ENCODE measurements around the gene ILF2.
A peak's percentile ranks its signal among the peaks of the same experiment; 100 is the strongest.
"Not testable (repeated sequence)": the region's sequence is repeated elsewhere in the genome, so short reads cannot be mapped to it uniquely, and the experiment has no call there.

Gene ILF2

DNA sequence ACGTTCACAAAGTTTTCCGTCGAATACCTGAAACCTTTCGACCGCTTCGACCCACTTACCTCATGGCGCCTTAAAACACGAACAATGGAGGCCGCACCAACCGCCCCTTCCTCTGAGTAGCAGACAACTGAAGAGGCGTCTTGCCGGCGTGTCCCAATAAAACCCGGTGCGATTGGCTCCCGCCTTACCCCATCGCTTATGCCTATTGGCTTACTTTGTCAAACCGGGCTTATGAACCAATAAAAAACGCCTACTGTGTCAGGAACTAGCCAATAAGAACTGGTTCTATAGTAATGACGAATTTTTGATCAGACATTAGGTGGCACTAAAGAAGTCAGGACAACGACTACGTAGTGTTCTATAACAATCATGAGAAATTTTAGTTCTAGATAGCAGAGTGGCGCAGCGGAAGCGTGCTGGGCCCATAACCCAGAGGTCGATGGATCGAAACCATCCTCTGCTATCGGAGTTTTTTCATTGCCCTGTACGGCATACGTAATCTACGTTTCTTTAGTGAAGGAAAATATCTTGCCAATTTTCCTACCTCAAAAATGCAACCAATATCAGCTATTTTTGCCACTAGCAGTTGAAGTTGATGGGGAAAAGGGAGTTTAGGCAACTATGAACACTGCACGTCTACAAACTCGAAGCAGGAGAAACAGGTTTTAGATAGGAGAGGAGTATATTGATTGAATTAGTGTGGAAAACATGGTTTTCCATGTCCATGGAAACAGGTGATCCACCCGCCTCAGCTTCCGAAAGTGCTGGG, at the start of gene ILF2:
ILF2 (minus strand) TSS at position 135 of the 769 bp plus-strand sequence; CDS start at position 64, 71 bp downstream.
- peak; percentile 99 for DNase-seq

DNA sequence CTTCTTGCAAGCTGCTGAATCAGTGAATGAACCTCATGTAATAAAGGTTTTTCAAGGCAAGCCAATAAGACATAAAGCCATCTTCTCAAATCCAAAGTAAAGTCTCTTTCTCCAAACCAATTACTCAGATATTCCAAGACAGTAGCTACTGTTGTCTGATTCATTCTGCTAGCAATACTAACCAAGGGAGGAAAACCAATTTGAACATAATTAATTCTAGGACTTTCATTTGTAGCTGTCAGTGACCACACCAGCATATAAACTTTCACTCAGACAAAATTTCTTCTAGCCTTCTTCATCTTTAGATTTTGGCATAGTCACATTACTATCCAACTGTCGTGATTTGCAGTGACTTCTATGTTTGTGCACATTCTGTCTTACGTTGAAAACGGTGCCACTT, 46.5 kb upstream of the ILF2 start:
- no peak for DNase-seq

DNA sequence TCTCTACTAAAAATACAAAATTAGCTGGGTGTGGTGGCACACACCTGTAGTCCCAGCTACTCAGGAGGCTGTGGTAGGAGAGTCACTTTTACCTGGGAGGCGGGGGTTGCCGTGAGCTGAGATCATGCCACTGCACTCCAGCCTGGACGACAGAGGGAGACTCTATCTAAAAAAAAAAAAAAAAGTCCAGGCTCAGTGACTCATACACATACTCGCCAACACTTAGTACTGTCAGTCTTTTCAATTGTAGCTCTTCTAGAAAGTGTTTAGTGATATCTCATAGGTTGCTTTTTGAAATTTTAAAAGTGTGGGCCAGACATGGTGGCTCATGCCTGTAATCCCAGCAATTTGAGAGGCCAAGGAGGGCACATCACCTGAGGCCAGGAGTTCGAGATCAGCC, 45.4 kb upstream of the ILF2 start:
- DNase-seq = not testable (repeated sequence)

DNA sequence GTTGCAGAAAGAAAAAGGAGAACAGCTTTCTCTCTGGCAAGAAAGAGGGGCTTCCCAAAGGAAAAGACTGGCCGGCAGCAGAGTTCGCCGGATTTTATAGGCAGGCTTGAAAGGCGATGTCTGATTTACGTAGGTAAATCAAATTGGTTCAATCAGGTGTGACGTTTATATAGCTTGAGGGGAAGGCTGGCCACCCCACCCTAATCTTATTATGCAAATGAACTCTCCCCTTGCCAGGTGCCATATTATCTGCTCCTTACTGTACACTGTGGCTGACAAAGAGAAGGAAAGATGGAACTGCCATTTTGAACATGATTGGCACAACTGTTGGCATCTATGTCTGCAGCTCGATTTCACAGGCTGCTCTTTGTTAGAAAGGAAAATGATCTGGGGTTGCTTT, 40.2 kb upstream of the ILF2 start:
- no peak for DNase-seq

DNA sequence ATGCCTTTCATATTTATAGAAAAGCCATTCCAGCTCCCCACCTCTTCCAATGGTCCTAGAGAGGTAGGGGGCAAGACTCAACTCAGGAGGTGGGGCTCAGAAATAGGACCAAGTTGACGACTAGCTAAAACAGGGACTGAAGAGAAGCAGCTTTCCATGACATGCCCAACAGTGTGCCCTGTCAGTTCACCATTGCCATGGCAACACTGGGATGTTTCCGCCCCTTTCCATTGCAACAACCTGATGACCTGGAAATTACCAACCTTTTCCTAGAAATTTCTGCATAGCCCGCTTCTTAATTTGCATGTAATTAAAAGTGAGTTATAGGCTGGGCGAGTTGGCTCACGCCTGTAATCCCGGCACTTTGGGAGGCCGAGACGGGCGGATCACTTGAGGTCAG, 34.7 kb upstream of the ILF2 start:
- no peak for DNase-seq

DNA sequence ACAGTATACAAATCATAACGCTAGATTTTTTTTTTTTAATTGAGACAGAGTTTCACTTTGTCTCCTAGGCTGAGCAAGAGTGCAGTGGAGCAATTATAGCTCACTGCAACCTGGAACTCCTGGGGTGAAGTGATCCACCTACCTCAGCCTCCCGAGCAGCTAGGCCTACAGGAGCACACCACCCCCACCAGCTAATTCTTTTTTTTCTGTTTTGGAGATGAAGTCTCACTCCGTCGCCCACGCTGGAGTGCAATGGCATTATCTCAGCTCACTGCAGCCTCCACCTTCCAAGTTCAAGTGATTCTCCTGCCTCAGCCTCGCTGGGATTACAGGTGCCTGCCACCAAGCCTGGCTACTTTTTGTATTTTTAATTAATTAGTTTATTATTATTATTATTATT, 29.0 kb upstream of the ILF2 start:
- no peak for DNase-seq

DNA sequence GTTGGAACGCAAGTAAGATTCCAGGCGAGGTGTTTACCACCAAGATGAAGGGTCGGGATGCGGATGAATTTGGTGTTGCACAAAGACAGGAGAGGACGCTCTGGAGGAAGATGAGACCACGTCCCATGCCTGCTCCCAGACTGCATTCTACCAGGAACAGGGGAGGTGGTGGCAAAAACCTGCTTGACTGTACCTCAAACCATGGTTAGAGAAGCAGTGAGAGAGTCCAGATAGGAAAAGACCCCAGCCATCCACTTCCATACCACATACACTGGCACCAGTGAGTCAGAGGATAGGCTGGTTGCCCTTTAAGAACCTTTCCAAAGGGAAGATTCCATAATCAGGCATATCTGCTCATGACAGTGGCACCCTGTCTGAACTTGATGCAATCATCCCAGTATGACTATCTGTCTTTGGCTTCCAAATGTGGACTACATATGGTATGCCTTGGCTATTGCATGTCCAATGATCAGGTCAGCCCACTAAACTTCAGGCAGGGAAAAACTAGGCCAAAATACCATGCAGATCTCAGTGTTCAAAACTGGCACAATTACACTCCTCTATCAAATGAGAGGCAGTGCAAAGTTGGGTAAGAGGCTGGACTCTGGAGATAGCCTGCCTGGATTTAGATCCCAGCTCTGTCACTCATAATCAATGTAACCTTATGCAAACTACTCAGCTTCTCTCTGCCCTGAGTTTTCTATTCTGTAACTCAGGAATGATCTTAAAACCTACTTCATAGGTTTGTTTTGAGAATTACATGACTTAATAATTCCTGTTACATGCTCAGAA, 28.3 kb upstream of the ILF2 start:
- no peak for DNase-seq

DNA sequence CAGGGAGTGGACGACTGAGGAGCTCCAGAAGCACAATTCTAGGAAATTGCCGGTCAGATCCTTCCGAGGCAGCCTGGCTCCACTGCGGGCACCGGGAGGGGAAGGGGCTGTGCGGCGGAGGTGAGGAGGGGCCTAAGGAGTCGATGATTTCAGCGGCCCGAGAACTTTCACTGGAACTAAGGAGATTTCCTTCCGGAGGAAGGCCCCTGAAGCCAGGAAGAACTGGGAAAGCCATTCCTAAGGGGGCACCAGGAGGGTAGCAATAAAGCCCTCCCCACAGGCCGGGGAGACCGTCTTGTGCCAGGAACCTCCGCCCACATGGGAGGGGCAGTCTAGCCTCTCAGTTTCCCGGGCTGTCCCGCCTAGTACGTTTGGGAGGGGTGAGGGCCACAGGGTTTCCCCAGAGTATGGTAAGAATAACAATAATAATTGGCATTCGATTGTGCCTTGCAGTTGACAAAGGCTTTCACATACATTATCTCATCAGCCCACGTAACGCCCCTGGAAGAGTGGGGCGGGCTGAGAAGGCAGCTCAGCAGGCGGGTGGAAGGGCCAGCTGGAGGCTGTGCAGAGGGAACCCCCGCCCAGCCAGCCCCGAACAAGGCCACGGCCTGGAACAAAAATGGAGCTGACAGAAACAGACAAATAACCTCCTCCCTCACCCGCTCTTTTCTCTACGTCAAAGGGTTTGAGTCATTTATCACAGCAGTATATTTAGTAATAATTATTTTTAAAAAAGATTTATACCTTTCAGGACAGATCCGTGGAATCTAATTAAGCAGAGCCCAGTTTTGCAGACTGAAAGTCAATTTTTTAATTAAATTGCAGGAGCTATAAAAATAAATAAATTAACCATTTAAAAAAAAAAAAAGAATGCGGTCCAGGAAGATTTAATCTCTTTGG, 27.5 kb upstream of the ILF2 start:
- peak; percentile 80 for DNase-seq

DNA sequence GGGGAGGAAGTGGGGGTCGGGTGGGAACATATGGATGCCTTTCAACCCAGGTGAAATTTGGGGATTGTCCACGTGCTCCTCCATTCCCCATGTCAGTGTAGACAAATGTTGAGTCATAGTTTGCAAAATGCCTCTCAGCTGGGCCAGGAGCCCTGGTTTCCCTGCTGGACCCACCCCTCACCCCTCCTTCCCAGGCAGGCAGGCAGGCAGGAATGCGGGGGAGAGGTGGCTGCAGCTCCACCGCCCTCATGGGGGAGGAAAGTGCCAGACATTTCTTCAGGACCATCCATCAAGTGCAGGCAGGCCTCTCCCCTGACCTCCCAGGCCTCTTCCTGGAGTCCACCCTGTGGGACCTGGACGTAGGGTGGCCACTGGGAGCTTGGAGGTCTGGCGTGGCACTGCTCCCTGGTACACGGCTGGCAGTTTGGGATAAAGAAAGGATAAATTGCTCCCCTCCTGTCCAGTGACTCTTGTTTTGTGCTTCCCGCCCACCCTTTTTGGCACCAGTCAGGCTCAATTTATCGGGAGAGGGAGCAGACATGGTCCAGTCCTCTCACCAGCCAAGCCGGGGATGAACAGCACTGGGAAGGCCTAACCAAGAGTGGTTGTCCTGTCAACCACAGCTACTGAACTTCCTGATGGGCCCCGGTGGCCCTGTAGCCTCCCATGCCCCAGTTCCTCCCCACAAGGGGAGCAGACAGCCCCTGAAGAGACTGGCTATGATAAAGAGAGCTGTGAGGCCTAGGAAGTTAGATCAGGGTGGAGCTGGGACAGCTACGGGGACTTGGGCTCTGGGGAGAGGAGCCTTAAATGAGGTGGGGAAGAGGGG, 26.6 kb upstream of the ILF2 start:
- peak; percentile 36 for DNase-seq

DNA sequence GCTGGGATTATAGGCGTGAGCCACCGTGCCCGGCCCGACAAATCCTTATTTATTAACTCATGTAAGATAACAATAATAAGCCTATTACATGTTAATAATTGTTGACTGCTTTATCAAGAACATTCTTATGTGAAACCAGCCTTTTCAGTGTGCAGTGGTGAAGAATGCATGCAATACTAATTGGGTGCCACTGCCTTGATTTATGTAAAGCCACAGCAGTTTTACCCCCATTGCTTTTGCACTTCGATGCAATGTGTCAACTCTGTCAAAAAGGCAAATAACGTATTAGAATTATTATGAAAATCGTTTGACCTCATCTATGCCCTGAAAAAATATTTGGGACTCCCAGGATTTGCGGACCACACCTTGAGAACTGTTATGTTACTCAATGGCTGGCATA, 25.9 kb upstream of the ILF2 start:
- DNase-seq = no peak

DNA sequence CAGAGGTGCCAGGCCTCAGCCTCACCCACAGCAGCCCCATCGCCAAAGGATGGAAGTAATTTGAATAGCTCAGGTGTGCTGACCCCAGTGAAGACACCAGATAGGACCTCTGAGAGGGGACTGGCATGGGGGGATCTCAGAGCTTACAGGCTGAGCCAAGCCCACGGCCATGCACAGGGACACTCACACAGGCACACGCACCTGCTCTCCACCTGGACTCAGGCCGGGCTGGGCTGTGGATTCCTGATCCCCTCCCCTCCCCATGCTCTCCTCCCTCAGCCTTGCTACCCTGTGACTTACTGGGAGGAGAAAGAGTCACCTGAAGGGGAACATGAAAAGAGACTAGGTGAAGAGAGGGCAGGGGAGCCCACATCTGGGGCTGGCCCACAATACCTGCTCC, 22.7 kb upstream of the ILF2 start:
- no peak for DNase-seq

DNA sequence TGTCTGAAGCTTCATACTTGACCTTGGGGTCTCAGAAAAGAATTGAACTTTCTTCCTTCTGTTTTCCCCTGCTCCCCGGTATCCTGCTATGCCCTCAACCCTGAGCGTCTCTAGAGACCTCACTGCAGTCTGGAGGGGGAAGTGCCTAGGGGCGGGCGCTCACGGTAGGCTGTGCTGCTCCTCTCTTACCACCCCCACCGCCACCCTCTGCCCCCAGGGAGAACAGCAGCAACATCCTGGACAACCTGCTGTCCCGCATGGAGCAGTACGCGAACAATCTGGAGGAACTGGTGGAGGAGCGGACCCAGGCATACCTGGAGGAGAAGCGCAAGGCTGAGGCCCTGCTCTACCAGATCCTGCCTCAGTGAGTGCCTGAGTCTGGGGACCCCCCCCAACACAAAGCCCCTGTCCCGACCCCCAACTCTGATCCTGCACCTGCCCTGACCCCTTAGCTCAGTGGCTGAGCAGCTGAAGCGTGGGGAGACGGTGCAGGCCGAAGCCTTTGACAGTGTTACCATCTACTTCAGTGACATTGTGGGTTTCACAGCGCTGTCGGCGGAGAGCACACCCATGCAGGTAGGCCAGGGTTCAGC, 18.0 kb upstream of the ILF2 start:
- DNase-seq = no peak

DNA sequence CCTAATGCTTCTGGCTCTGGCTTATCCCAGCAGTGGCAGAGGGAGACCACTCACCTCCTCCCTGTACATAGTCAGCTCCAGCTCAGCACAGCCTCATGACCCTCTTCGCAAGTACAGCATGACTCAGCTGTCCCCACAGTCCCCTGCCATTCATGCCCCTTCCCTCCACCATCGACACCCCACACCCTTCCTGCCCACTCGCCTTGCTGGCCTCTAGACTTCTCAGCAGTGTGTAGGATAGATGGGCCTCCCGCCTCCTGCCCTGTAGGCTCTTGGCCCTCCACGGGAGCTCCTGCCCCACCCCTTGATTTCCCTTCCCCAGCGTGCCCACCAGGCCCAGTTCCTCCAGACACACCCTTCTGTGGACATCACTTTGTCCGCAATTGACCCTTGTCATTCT, 17.5 kb upstream of the ILF2 start:
- DNase-seq = no peak

DNA sequence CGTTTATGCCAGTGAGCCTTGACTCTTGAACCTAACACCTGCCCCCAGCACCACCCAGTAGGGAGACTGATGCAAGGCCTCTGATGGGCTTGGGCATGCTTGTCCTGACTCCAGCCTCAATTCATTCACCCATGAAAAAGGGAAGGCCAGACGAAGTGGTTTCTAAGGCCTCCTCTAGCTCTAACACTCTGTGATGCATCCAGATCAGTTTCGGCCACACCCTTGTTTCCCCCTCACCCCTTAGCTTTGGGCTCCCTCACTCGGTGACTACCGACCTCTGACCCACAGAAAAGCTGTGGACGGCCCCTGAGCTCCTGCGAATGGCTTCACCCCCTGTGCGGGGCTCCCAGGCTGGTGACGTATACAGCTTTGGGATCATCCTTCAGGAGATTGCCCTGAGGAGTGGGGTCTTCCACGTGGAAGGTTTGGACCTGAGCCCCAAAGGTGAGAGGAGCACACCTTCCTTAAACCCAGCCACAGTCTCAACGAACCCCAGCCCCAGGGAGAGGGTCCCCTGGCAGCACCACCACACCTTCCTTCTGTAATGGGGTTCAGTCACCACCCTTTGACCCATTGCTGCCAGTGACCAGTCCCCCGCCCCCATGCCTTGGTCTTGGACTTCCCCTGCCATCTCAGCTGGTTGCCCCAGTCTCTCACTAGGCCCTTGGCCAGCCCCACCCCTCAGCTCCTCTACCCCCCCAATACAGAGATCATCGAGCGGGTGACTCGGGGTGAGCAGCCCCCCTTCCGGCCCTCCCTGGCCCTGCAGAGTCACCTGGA, 16.7 kb upstream of the ILF2 start:
- no peak for DNase-seq

DNA sequence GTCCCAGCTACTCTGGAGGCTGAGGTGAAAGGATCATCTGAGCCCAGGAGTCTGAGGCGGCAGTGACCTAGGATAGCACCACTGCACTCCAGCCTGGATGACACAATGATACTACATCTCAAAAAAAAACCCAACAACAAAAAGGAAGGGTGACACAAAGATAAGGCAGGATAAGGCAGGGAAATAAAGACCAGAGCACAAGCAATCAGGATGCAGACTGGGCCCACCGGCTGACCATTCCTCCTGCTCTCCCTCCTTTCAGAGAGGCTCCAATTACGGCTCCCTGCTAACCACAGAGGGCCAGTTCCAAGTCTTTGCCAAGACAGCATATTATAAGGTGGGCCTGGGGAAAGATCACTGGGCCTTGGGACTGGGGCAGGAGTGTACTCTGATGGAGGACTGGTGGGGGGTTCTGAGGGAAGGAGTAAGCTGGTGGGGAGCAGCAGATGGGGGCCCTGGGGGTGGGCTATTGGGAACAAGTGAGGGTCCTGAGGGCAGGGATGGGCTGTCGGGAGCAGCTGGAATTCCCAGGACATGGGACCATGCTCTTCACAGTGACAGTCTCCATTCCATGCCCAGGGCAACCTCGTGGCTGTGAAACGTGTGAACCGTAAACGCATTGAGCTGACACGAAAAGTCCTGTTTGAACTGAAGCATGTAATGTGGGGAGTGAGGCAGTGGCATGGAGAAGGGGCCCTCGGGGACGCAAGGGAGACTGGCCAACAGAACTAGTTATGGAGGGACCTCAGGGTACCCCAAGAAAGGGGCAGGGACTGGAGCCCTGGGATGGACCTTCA, 14.9 kb upstream of the ILF2 start:
- DNase-seq = no peak

DNA sequence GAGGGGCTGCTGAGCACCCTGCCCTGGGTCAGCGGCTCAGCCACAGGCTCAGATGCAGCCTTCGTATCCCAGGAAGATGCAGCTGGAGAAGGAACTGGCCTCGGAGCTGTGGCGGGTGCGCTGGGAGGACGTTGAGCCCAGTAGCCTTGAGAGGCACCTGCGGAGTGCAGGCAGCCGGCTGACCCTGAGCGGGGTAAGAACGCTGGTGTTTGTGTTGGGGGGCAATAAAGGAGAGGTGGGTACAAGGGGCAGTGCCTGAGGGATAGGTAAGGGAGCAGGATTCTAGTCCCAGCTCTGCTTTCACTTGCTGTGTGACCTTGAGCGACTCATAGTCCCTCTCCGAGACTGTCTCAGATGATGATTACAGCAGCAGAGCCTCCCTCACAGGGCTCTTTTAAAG, 14.1 kb upstream of the ILF2 start:
- DNase-seq = no peak

DNA sequence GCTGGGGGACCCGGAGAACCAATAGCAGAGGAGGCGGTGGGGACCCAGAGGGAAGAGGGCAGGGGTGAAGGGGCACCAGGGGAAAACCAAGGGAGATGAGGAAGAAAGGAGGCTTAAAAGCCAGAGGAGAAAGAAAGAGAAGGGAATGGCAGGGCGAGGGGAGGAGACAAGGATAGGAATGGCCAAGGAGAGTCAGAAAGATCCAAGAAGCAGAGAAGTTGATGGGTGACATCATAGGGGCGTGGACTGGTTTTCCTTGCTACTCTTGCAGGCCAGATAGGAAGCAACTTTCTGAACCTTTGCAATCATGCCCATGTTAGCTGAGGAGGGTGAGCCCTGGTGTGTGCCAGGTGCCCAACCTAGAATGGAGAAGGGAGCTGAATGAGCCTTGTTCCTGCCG, 13.1 kb upstream of the ILF2 start:
- DNase-seq = no peak

DNA sequence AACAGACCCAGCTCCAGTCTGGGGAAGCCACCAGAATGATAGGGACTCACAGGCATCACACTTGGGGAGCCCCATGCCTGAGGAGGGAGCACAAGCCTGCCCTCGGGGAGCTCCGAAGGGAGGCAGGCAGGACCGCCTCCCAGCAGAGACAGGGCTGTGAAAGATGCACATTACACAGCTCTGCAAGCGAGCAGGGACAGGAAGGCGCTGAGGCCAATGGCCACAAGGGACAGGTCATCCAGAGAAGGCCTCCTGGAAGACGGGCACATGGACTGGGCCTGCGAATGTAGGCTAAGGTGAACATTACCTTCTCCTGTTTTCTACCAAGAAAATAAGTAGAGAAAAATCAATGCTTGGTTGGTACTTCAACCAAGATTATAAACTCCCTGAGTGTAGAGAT, 11.9 kb upstream of the ILF2 start:
- peak; percentile 7 for DNase-seq

DNA sequence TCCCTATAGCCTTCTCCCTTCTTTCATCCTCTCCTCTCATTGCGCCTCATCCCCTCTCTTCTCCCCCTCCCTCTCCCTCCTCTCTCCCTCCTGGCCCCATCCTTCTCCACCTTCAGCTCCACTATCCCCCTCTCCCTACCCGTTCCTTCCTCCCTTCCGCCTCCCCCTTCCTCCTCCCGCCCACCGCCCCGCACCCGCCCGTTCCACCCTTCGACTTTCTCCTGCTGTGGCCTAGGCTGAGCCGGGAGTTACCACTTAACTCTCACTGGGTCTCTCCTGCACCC, 9.3 kb upstream of the ILF2 start:
- DNase-seq = no peak

DNA sequence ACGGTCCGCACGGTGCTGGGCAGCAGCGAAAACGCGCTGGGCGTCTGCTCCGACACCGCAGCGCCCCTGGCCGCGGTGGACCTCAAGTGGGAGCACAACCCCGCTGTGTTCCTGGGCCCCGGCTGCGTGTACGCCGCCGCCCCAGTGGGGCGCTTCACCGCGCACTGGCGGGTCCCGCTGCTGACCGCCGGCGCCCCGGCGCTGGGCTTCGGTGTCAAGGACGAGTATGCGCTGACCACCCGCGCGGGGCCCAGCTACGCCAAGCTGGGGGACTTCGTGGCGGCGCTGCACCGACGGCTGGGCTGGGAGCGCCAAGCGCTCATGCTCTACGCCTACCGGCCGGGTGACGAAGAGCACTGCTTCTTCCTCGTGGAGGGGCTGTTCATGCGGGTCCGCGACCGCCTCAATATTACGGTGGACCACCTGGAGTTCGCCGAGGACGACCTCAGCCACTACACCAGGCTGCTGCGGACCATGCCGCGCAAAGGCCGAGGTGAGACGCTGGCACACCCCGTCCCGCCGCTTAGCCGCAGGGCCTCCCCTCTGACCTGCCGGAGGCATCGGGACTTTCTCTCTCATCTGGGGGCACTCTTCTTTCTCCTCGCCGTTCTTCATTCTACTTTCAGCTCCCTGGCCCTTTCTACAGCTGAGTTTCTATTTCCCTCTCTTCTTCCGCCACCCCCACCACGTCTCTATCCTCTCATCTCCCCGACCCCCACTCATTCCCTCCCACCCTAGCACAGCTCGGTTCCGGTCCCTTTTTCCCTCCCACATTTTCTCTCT, 8.7 kb upstream of the ILF2 start:
- DNase-seq = no peak
